PC-3 (cell line): Measurements from ENCODE around the gene GIPC2. TPM values are rescaled to one million over a fixed set of nuclear protein-coding genes. Genes with fewer than 3 reads are reported as not detected.
"Not testable (repeated sequence)": the region's sequence is repeated elsewhere in the genome, so short reads cannot be mapped to it uniquely, and the experiment has no call there.

Source experiments
- ATAC-seq: fragments of 200-7000 bp; cut with Tn5 transposase; 2 replicates; pipeline ENCODE4 v1.9.1; 2020; ENCODE audit warnings: mild to moderate bottlenecking, moderate library complexity
- BruUV-seq: library from RNA; stranded (reverse); fragments of 400-500 nt; replicated peaks from 2 replicates; lab custom pipeline; 2021; lab: Mats Ljungman, UMichigan
- CTCF ChIA-PET: fragments of 300-600 bp; sonication (Branson Sonifier 250); formaldehyde crosslinking; loops from one replicate; lab custom pipeline; 2022; ENCODE audit warnings: antibody characterized with exemption; lab: Charles Lee
- POLR2A ChIA-PET: fragments of 300-600 bp; sonication (Branson Sonifier 250); formaldehyde crosslinking; loops from one replicate; lab custom pipeline; 2022; ENCODE audit warnings: antibody characterized with exemption; ENCODE audit not compliant: unreplicated experiment; lab: Charles Lee
- DNase-seq: peaks from one replicate; pipeline ENCODE4 v3.0.0-alpha.2; 2015
- H2AFZ ChIP-seq: fragments of 300-600 bp; sonication (generic); 2 replicates; pipeline ENCODE4 v1.6.0; 2016; ENCODE audit warnings: antibody characterized with exemption, low read length
- H3F3A ChIP-seq: fragments of 300-600 bp; sonication (generic); one replicate; pipeline ENCODE4 v1.6.0; 2017; ENCODE audit warnings: antibody characterized with exemption, low read length, control low read depth, mild to moderate bottlenecking; ENCODE audit not compliant: unreplicated experiment
- H3K27ac ChIP-seq: fragments of 300-600 bp; sonication (generic); 2 replicates; pipeline ENCODE4 v1.5.1; 2016; ENCODE audit warnings: mild to moderate bottlenecking, low read length
- H3K27me3 ChIP-seq: fragments of 300-600 bp; sonication (generic); 2 replicates; pipeline ENCODE4 v1.6.1; 2016; ENCODE audit warnings: low read length, mixed read lengths
- H3K36me3 ChIP-seq: fragments of 300-600 bp; sonication (generic); 2 replicates; pipeline ENCODE4 v1.6.1; 2016; ENCODE audit warnings: low read depth, mixed run types, low read length, mixed read lengths
- H3K4me1 ChIP-seq: fragments of 300-600 bp; sonication (generic); 2 replicates; pipeline ENCODE4 v1.5.1; 2016; ENCODE audit warnings: low read length; ENCODE audit not compliant: insufficient read depth
- H3K4me2 ChIP-seq: fragments of 300-600 bp; sonication (generic); 2 replicates; pipeline ENCODE4 v1.6.0; 2016; ENCODE audit warnings: low read length
- H3K4me3 ChIP-seq: fragments of 300-600 bp; sonication (generic); 2 replicates; pipeline ENCODE4 v1.5.1; 2016; ENCODE audit warnings: mild to moderate bottlenecking, low read length, mixed read lengths
- H3K79me2 ChIP-seq: fragments of 300-600 bp; sonication (generic); 2 replicates; pipeline ENCODE4 v1.6.1; 2017; ENCODE audit warnings: low read length, mixed read lengths
- H3K9ac ChIP-seq: fragments of 300-600 bp; sonication (generic); 2 replicates; pipeline ENCODE4 v1.6.0; 2016; ENCODE audit warnings: mild to moderate bottlenecking, low read length
- H3K9me2 ChIP-seq: fragments of 300-600 bp; sonication (generic); replicated peaks from 2 replicates; pipeline ENCODE4 v1.6.1; 2016; ENCODE audit warnings: mixed run types, low read length, mixed read lengths
- H3K9me3 ChIP-seq: fragments of 300-600 bp; sonication (generic); 2 replicates; pipeline ENCODE4 v1.6.1; 2016; ENCODE audit warnings: low read length, mixed read lengths
- H4K20me1 ChIP-seq: fragments of 300-600 bp; sonication (generic); 2 replicates; pipeline ENCODE4 v1.6.1; 2016; ENCODE audit warnings: low read length, mixed read lengths
- CTCF ChIP-seq: fragments of 300-600 bp; sonication (generic); conservative IDR thresholded peaks from 2 replicates; pipeline ENCODE4 v1.5.1; 2017; ENCODE audit warnings: antibody characterized with exemption, low read depth, mild to moderate bottlenecking, low read length
- EZH2 ChIP-seq: fragments of 300-600 bp; sonication (generic); IDR thresholded peaks from one replicate; pipeline ENCODE4 v1.6.1; 2017; ENCODE audit warnings: antibody characterized with exemption, mild to moderate bottlenecking, low read length; ENCODE audit not compliant: unreplicated experiment
- EZH2phosphoT487 ChIP-seq: fragments of 300-600 bp; sonication (generic); IDR thresholded peaks from 2 replicates; pipeline ENCODE4 v1.6.1; 2018; ENCODE audit warnings: mild to moderate bottlenecking, antibody characterized with exemption, low read length, borderline replicate concordance
- intact Hi-C: fragments of 100-400 bp; cut with micrococcal nuclease; formaldehyde crosslinking; loops from 2 replicates; pipeline ENCODE4 v1.9.0; 2023
- total RNA-seq: library from RNA; depleted of rRNA; stranded (reverse); fragments of >200 nt; gene quantifications from 2 replicates; pipeline ENCODE4 v1.2.3, GENCODE V29; 2014

GIPC2 gene
- total RNA-seq, 1 experiment from 2014 or later = not detected

DNA sequence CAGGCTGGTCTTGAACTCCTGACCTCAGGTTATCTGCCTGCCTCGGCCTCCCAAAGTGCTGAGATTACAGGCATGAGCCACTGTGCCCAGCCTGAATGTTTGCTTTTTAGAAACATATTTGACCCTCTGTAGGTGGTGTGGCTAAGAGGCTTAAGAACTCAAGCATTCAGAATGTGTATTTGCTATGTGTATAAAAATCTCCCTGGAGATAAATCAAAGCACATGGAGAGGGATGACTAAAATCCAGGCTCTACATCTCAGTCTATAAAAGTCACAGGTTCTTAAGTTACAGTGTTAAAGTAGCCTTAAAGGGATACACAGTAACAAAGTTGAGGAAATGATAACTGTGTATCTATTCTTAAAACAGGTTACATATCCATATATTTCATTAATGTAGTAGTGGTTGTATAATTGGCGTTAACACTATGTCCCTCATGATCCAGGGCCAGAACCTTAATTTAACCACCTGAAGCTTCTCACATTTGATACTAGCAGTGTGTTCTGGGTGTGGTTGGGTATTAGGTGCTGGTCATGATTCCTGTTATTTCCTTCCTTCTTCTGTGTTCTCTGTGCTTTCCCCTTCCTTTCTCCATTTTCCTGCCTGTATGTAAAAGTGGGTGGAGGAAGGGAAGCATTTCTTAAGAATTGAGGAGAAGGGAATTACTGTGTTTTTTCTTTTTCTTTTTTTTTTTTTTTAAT lies 16.2 kb downstream of the GIPC2 start:
- ChIA-PET POLR2A (no interaction called here), CTCF (interaction anchor here (0.8 kb wide), 1 partner anchor 9 kb away, joined by 3 read pairs; no protein-coding TSS in a partner anchor)
- no peaks in the 10 kb centered on the region for H3K36me3 ChIP-seq
- H3K4me1 ChIP-seq = no peaks in the 10 kb centered on the region
- no peaks in the 10 kb centered on the region for H3K9me2 ChIP-seq
- no peak overlapping the region for H3K27ac ChIP-seq
- H3K4me2 ChIP-seq = no peak overlapping the region
- no peak overlapping the region for H3K9ac ChIP-seq
- ATAC-seq = peak; percentile 84
- TF ChIP-seq CTCF = no peak
- no peak for TF ChIP-seq EZH2
- TF ChIP-seq EZH2phosphoT487 = no peak
- no TSS peak for BruUV-seq
- DNase-seq = peak; percentile 39
- H4K20me1 ChIP-seq = no peaks in the 10 kb centered on the region
- no peak overlapping the region for H2AFZ ChIP-seq
- no peak overlapping the region for H3K4me3 ChIP-seq
- H3K9me3 ChIP-seq = no peaks in the 10 kb centered on the region
- no peaks in the 10 kb centered on the region for H3K27me3 ChIP-seq
- intact Hi-C loops = no loop called here
- H3K79me2 ChIP-seq = no peaks in the 10 kb centered on the region
- H3F3A ChIP-seq = no peaks in the 10 kb centered on the region

DNA sequence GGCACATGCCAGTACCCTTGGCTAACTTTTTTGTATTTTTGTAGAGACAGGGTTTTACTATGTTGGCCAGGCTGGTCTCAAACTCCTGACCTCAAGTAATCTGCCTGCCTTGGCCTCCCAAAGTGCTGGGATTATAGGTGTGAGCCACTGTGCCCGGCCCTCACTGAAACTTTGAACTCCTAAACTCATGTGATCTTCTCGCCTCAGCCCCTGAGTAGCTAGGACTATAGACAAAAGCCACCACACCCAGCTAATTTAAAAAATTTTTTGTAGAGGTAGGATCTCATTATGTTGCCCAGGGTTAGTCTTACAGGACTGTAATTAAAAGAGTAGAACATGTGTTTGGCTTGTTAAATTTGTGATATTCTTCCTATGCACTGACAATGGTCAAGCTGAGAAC lies 19.1 kb downstream of the GIPC2 start:
- CTCF ChIA-PET = not testable (repeated sequence)

GRCh38 chr1:78068681-78069283 lies 23.0 kb downstream of the GIPC2 start:
- no peaks in the 10 kb centered on the region for H3F3A ChIP-seq
- BruUV-seq = no TSS peak
- H2AFZ ChIP-seq = no peak overlapping the region
- ATAC-seq = no peak
- TF ChIP-seq CTCF (no peak), EZH2 (no peak), EZH2phosphoT487 (no peak)
- H3K4me2 ChIP-seq = no peak overlapping the region
- no peak overlapping the region for H3K9ac ChIP-seq
- no peaks in the 10 kb centered on the region for H4K20me1 ChIP-seq
- H3K27me3 ChIP-seq = no peaks in the 10 kb centered on the region
- H3K9me2 ChIP-seq = no peaks in the 10 kb centered on the region
- ChIA-PET POLR2A (no interaction called here), CTCF (no interaction called here)
- H3K4me1 ChIP-seq = peaks cover 33% of the 10 kb centered on the region
- DNase-seq = no peak
- H3K79me2 ChIP-seq = no peaks in the 10 kb centered on the region
- no peaks in the 10 kb centered on the region for H3K36me3 ChIP-seq
- intact Hi-C loops = no loop called here
- no peak overlapping the region for H3K27ac ChIP-seq
- no peaks in the 10 kb centered on the region for H3K9me3 ChIP-seq
- no peak overlapping the region for H3K4me3 ChIP-seq

More for the DNA sequence above, 19.1 kb downstream of the GIPC2 start:
- H3K36me3 ChIP-seq, intact Hi-C loops, H3K4me3 ChIP-seq, H4K20me1 ChIP-seq, H3K9me3 ChIP-seq, H3K4me2 ChIP-seq, H3K9me2 ChIP-seq, DNase-seq, BruUV-seq, H3K79me2 ChIP-seq, ATAC-seq, H2AFZ ChIP-seq, H3F3A ChIP-seq, H3K9ac ChIP-seq, H3K27ac ChIP-seq, POLR2A ChIA-PET, H3K27me3 ChIP-seq: not testable (repeated sequence)
- peaks cover 11% of the 10 kb centered on the region for H3K4me1 ChIP-seq
